Measurements from ENCODE around the gene NUBPL.
A peak's percentile ranks its signal among the peaks of the same experiment; 100 is the strongest.

NUBPL gene

DNA sequence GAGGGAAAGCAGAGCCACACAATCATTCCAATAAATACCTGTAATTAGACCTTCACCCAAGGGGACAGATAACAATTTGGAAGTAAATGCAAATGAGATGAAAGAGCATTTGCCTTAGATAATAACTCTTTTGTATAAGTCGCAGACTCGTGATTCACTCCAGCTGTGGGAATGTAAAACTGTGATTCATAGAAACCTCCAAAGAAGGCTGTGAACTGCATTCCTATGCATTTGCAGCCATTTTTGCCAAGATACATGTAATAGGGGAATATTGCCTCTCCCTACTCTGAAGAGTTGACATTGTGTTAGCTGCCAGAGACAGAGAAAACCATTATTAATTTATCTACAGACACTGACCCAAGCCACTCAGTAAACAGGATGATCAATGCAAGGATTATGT is 334.0 kb downstream of the NUBPL start:
- TF ChIP-seq, protein P1, sequence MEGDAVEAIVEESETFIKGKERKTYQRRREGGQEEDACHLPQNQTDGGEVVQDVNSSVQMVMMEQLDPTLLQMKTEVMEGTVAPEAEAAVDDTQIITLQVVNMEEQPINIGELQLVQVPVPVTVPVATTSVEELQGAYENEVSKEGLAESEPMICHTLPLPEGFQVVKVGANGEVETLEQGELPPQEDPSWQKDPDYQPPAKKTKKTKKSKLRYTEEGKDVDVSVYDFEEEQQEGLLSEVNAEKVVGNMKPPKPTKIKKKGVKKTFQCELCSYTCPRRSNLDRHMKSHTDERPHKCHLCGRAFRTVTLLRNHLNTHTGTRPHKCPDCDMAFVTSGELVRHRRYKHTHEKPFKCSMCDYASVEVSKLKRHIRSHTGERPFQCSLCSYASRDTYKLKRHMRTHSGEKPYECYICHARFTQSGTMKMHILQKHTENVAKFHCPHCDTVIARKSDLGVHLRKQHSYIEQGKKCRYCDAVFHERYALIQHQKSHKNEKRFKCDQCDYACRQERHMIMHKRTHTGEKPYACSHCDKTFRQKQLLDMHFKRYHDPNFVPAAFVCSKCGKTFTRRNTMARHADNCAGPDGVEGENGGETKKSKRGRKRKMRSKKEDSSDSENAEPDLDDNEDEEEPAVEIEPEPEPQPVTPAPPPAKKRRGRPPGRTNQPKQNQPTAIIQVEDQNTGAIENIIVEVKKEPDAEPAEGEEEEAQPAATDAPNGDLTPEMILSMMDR (IDR thresholded peaks at IDR 0.05) = no peak
- no peak overlapping the region for H3K27ac ChIP-seq
- no peak for DNase-seq (ENCODE audit: low spot score)
- H3K4me3 ChIP-seq = no peak overlapping the region

DNA sequence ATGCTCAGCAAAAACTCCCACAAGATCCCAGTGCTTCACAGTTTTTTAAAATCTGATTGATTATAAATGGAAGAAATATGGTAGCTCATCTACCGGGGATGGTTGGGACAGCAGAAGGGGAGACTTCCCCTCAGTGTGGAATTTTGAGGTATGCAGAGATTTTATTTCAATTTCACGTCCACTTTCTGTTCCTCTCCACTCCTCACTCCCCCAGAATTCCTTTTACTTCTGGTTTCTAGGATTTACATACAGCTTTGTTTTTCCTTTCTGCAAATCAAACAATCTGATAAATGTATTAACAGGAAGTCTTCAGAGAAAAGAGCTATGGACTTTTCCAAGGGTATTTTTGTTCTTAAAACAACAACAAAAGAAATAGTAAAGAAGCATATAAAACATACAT is 334.4 kb downstream of the NUBPL start:
- TF ChIP-seq, protein P1 (IDR thresholded peaks at IDR 0.05) = no peak
- Histone ChIP-seq H3K27ac (no peak overlapping the region), H3K4me3 (no peak overlapping the region)
- DNase-seq (ENCODE audit: low spot score) = no peak

DNA sequence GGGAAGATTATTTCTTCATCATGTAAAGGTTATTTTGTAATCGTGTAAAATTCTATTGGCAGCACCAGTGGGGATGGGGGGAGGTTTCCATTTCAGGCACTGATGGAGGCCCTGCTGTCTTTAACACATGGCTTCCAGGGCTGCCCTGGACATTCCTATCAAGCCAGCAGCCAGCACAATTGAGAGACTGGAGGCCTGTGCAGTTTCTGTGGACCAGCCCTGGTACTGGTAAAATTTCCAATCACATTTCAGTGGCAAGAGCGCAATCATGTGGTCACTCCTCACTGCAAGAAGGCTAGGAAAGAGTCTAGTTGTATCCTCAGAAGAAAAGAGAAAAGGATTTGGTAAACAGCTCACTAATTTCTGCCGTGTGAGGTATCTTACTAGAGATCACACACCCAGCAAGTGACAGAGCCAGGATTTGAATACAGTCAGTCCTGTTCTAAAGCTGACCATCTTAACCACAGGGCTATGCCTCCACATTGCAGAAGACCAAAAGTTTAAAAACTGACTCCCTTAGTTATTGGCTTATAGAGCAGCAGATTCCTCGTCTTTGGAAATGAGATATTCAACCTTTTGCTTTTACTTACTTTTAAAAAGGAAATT is 336.5 kb downstream of the NUBPL start:
- no peak overlapping the region for H3K27ac ChIP-seq
- TF ChIP-seq, protein P1 (IDR thresholded peaks at IDR 0.05) = no peak
- H3K4me3 ChIP-seq = no peak overlapping the region
- no peak for DNase-seq (ENCODE audit: low spot score)

DNA sequence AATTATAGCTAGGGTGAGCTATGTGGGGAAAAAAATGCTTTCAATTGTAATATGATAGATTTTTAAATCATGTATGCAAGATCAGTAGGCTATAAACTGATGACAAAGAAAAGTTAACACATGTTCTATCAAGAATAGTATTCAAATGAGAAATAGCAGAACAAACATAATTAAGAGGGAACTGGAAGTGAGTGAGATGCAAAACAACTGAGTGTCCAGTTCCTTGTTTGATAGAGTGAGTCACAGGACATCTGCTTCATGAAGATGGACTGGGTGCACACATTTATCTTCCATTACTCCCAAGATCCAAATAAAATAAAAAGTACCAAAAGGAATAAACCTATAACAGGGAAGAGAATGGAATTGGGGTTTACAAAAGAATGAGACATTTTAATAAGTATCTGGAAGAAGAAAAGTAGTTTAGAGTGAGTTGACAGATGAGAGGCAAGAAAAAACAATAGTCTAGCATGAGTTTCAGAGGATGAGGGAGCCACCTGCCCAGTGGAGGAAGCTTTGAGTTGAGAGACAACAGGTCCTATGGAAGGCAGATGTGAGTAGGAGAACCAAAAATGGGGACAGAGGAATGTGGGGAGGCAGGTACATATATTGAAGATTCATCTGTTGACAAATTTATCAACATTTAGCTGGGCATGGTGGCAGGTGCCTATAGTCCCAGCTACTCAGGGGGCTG is 337.8 kb downstream of the NUBPL start:
- TF ChIP-seq, protein P1 (IDR thresholded peaks at IDR 0.05) = no peak
- Histone ChIP-seq H3K4me3 (no peak overlapping the region), H3K27ac (peak overlapping the region in 1 of 2 donors; percentile 55)
- no peak for DNase-seq (ENCODE audit: low spot score)

DNA sequence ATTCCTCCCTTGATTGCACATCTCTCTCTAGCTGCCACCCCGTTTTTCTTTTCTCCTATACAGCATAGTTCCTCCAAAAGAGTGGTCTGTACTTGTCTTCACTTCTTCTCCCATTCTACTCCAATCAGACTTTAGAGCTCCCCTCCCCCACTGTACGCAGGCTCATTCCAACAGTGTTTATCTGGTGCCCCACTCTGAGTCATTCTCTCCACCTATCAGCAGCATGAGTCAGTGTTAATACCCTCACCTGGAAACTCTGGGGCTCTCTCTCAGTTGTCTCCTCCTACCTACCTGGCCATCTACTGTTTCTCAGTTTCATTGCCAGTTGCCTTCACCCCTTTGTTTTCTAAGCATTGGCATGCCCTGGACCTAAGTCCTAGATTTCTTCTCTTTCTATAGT is 340.8 kb downstream of the NUBPL start:
- Histone ChIP-seq H3K27ac (no peak overlapping the region), H3K4me3 (no peak overlapping the region)
- TF ChIP-seq, protein P1 (IDR thresholded peaks at IDR 0.05) = no peak
- no peak for DNase-seq (ENCODE audit: low spot score)

DNA sequence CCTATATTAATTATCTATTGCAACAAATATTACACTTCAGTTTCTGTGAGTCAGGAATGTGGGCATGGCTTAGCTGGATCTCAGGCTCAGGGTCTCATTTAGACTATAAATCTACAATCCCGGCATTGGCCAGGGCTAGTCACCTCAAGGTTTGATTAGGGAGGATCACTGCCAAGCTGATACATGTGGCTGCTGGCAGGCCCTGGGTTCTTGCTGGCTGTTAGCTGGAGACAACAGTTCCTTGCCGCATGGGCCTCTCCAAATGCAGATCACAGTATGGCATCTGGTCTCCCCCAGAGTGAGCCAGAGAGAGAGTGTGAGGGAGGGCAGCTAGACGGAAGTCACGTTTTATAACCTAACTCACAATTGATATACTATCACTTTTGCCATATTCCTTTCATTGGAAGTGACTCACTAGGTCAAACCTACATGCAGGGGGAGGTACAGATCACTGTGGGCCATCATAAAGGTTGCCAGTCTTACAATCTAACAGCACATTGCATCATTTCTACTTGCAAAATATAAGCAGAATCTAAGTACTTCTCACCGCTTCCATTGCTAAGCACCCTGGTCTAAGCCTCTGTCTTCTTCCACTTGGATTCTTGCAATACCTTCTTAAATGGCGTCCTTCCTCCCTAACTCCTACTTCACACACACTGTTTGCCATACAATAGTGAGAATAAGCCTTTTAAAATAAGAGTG is 341.9 kb downstream of the NUBPL start:
- Histone ChIP-seq H3K27ac (no peak overlapping the region), H3K4me3 (no peak overlapping the region)
- TF ChIP-seq, protein P1 (IDR thresholded peaks at IDR 0.05) = no peak
- no peak for DNase-seq (ENCODE audit: low spot score)
